ENCODE results near the gene ABCC3. TPM values are rescaled to one million over a fixed set of nuclear protein-coding genes. Genes with fewer than 3 reads are reported as not detected.
"Not testable (repeated sequence)": the region's sequence is repeated elsewhere in the genome, so short reads cannot be mapped to it uniquely, and the experiment has no call there.

Gene ABCC3
- total RNA-seq, 4 donors from 2014 or later: 297 to 655 (median 533) TPM

- no peak for DNase-seq
- no peaks in the 10 kb centered on the region for H3K27me3 ChIP-seq
- no peaks in the 10 kb centered on the region for H3K9me3 ChIP-seq
- no peak overlapping the region for H3K27ac ChIP-seq
- TF ChIP-seq POLR2AphosphoS5 (IDR thresholded peaks at IDR 0.05) (no peak), CTCF (IDR thresholded peaks at IDR 0.05) (no peak), EP300 (IDR thresholded peaks at IDR 0.05; ENCODE audit: low read depth) (no peak), POLR2A (IDR thresholded peaks at IDR 0.05) (no peak)
- peaks cover 4 to 30% (median 24%) of the 10 kb centered on the region in 4 donors for H3K4me1 ChIP-seq
- intact Hi-C loops (cut with DNase I; ENCODE audit: low total_unique reads): no loop called here
- WGBS, 2 donors (ENCODE audit: low coverage in 1 of 2): 89 to 93% methylated on average over 3 of the region's 3 CpGs
- peaks cover 0 to 17% (median 6%) of the 10 kb centered on the region in 4 donors for H3K36me3 ChIP-seq
- in situ Hi-C loops (cut with MboI; ENCODE audit: low pct_ligation_motif_present in 1 of 4, low pct_unique_long_range_greater_than_20kb in 1 of 4, low sequenced_read_pairs in 3 of 4): no loop called here
- H3K4me3 ChIP-seq: no peak overlapping the region
These were observed 68.5 kb downstream of the ABCC3 start for GRCh38 chr17:50703162-50703561.

- peak; percentile 73 to 79 (median 77) for TF ChIP-seq POLR2AphosphoS5 (IDR thresholded peaks at IDR 0.05)
- peak; percentile 21 for TF ChIP-seq EP300 (IDR thresholded peaks at IDR 0.05; ENCODE audit: low read depth)
- TF ChIP-seq CTCF (IDR thresholded peaks at IDR 0.05): peak in 1 of 5 experiments; percentile 5
- TF ChIP-seq POLR2A (IDR thresholded peaks at IDR 0.05): peak; percentile 54
- Histone ChIP-seq H3K4me1 (peaks cover 21 to 45% (median 38%) of the 10 kb centered on the region in 4 donors), H3K36me3 (no peaks in the 10 kb centered on the region), H3K27ac (peak within 1 kb of the TSS; percentile 96 to 99 (median 98)), H3K27me3 (no peaks in the 10 kb centered on the region), H3K4me3 (peak within 1 kb of the TSS; percentile 49 to 68 (median 64)), H3K9me3 (no peaks in the 10 kb centered on the region)
- intact Hi-C loops (cut with DNase I; ENCODE audit: low total_unique reads) (no loop called here), in situ Hi-C loops (cut with MboI; ENCODE audit: low pct_ligation_motif_present in 1 of 4, low pct_unique_long_range_greater_than_20kb in 1 of 4, low sequenced_read_pairs in 3 of 4) (no loop called here)
- peak; percentile 92 for DNase-seq
- 0 to 1% methylated on average over 1 to 33 of the region's 74 CpGs for WGBS, 2 donors (ENCODE audit: low coverage in 1 of 2)
These were observed 72.8 kb downstream of the ABCC3 start, which contains the start of gene ANKRD40 for GRCh38 chr17:50707289-50708049. ANKRD40 (minus strand) TSS chr17:50707914; CDS start chr17:50707654, 260 bp downstream.

GRCh38 chr17:50708050-50709000 is 73.6 kb downstream of the ABCC3 start:
- intact Hi-C loops (cut with DNase I; ENCODE audit: low total_unique reads) (no loop called here), in situ Hi-C loops (cut with MboI; ENCODE audit: low pct_ligation_motif_present in 1 of 4, low pct_unique_long_range_greater_than_20kb in 1 of 4, low sequenced_read_pairs in 3 of 4) (no loop called here)
- WGBS, 2 donors (ENCODE audit: low coverage in 1 of 2): 2 to 3% methylated on average over 5 to 6 of the region's 6 CpGs

GRCh38 chr17:50709053-50709452 is 74.4 kb downstream of the ABCC3 start:
- Histone ChIP-seq H3K4me1 (peaks cover 21 to 39% (median 34%) of the 10 kb centered on the region in 4 donors), H3K4me3 (peak overlapping the region in 1 of 4 donors; percentile 63), H3K27ac (peak overlapping the region; percentile 96 to 99 (median 98))
- in situ Hi-C loops (cut with MboI; ENCODE audit: low pct_ligation_motif_present in 1 of 4, low pct_unique_long_range_greater_than_20kb in 1 of 4, low sequenced_read_pairs in 3 of 4); H3K27me3 ChIP-seq; H3K36me3 ChIP-seq; DNase-seq; intact Hi-C loops (cut with DNase I; ENCODE audit: low total_unique reads); H3K9me3 ChIP-seq: not testable (repeated sequence)
- WGBS, 2 donors (ENCODE audit: low coverage in 1 of 2): 71 to 73% methylated on average over 2 to 4 of the region's 4 CpGs

More at GRCh38 chr17:50708050-50709000, 73.6 kb downstream of the ABCC3 start:
- peak overlapping the region; percentile 24 to 68 (median 56) for H3K4me3 ChIP-seq
- peak overlapping the region; percentile 96 to 99 (median 98) for H3K27ac ChIP-seq
- no peaks in the 10 kb centered on the region for H3K9me3 ChIP-seq
- H3K27me3 ChIP-seq: no peaks in the 10 kb centered on the region
- peaks cover 21 to 45% (median 38%) of the 10 kb centered on the region in 4 donors for H3K4me1 ChIP-seq
- TF ChIP-seq EP300 (IDR thresholded peaks at IDR 0.05; ENCODE audit: low read depth): no peak
- no peak for TF ChIP-seq POLR2AphosphoS5 (IDR thresholded peaks at IDR 0.05)
- peak in 1 of 5 experiments; percentile 11 for TF ChIP-seq CTCF (IDR thresholded peaks at IDR 0.05)
- TF ChIP-seq POLR2A (IDR thresholded peaks at IDR 0.05): peak; percentile 32
- no peaks in the 10 kb centered on the region for H3K36me3 ChIP-seq
- no peak for DNase-seq
